ENCODE results near the gene ST6GALNAC4. TPM values are rescaled to one million over a fixed set of nuclear protein-coding genes. Genes with fewer than 3 reads are reported as not detected.

Gene ST6GALNAC4
- total RNA-seq, 1 donor from 2014 or later, result 5.5 TPM

DNA sequence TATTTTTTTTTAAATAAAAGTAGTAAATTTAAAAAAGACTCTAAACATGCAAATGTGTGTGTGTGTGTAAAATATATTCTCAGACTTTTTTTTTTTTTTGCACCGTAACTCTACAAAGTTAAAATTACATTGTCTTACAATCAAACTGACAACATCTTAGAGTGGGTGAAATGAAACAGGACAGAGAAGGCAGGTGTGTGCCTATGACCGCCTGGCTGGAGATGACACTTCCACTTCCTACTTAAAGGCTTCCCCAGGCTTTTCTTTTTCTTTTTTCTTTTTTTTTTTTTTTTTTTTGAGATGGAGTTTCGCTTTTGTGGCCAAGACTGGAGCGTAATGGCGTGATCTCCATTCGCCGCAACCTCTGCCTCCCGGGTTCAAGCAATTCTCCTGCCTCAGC lies 36.7 kb downstream of the ST6GALNAC4 start:
- Mint-ChIP-seq H3K27me3 (ENCODE audit: insufficient read depth, low read depth) (peaks cover 10% of the 10 kb centered on the region), H3K4me3 (no peak overlapping the region), H3K36me3 (no peaks in the 10 kb centered on the region), H3K27ac (no peak overlapping the region), H3K9me3 (no peaks in the 10 kb centered on the region), H3K4me1 (peaks cover 34% of the 10 kb centered on the region)
- no peaks in the 10 kb centered on the region for H3K9me3 ChIP-seq (ENCODE audit: low read depth)
- H4K20me1 ChIP-seq (ENCODE audit: low read depth), result no peaks in the 10 kb centered on the region
- H3F3A ChIP-seq (ENCODE audit: low read depth), result peaks cover 21% of the 10 kb centered on the region
- no peak overlapping the region for H2AFZ ChIP-seq (replicated peaks)
- H3K4me2 ChIP-seq, result no peak overlapping the region
- H3K9ac ChIP-seq, result no peak overlapping the region
- TF ChIP-seq EZH2 (IDR thresholded peaks at IDR 0.05), result no peak
- no peak for TF ChIP-seq EZH2phosphoT487 (IDR thresholded peaks at IDR 0.05)
- TF ChIP-seq, protein P1, sequence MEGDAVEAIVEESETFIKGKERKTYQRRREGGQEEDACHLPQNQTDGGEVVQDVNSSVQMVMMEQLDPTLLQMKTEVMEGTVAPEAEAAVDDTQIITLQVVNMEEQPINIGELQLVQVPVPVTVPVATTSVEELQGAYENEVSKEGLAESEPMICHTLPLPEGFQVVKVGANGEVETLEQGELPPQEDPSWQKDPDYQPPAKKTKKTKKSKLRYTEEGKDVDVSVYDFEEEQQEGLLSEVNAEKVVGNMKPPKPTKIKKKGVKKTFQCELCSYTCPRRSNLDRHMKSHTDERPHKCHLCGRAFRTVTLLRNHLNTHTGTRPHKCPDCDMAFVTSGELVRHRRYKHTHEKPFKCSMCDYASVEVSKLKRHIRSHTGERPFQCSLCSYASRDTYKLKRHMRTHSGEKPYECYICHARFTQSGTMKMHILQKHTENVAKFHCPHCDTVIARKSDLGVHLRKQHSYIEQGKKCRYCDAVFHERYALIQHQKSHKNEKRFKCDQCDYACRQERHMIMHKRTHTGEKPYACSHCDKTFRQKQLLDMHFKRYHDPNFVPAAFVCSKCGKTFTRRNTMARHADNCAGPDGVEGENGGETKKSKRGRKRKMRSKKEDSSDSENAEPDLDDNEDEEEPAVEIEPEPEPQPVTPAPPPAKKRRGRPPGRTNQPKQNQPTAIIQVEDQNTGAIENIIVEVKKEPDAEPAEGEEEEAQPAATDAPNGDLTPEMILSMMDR (IDR thresholded peaks at IDR 0.05), result no peak
- H3K4me1 ChIP-seq, result peaks cover 19% of the 10 kb centered on the region
- no peak for DNase-seq (ENCODE audit: low spot score)
- no peak overlapping the region for H3K27ac ChIP-seq
- H3K4me3 ChIP-seq, result no peak overlapping the region
- H3K36me3 ChIP-seq, result no peaks in the 10 kb centered on the region
- H3K79me2 ChIP-seq (ENCODE audit: low read depth), result no peaks in the 10 kb centered on the region
- no peaks in the 10 kb centered on the region for H3K27me3 ChIP-seq

DNA sequence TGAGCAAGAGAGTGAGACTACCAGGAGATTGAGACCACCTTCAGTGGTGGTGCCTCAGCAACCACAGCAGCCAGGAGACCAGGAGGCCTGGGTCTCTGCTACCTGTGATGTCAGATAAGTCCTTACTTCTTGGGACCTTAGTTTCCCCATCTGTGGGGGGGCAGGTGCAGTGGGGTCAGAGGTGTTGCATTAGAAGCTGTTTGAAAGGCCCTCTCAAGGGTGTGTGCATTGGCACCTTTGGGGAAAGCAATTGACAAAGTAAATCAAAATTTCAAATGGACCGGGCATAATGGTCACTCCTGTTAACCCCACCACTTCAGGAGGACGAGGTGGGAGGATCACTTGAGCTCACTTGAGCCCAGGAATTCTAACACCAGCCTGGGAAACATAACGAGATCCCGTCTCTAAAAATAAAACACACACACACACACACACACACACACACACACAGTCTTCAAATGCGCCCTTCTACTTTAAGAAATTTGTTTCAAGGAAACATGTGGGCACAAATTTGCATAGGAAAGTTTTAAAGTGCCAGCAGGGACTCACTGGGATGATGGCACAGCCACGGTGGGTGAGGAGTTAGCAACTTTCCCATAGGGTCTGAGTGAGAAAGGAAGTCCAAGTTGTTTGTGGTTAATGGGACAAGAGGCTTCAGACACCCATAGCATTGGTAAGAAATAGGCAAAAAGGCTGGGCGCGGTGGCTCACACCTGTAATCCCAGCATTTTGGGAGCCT lies 38.0 kb downstream of the ST6GALNAC4 start:
- H3K4me2 ChIP-seq, result peak overlapping the region; percentile 79

DNA sequence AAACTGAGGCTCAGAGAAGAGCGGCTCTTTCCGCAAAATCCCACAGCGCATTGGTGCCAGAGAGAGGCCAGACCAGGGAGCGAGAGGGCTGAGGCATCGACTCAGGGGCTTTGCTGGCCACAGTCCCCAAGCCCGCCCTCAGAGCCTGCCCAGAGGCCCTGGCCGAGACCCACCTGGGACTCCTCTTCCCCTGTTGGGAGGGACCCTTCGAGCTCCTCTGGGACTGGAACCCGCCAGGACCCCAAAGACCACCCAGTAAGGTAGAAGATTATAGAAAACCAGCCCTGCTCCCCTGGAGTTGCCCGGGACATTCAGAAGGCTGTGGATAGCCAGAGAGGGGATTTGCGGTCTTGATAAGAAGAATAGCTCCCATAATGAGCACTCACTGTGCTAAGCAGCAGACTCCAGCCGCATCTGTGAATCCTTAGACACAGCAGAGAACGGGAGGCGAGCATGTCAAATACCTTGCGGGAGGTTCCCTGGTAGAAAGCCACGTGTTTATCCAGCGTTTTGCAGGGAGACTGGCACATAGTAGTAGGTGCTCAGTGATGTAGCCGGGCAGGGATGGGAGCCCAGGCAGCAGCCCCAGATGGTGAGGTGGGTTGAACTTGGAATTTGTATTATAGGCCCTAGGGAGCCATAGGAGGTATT lies 38.7 kb downstream of the ST6GALNAC4 start:
- no peak overlapping the region for H3K27ac ChIP-seq
- no peak overlapping the region for H3K9ac ChIP-seq
- Mint-ChIP-seq H3K4me3 (peak overlapping the region; percentile 79), H3K27ac (peak overlapping the region; percentile 18), H3K9me3 (no peaks in the 10 kb centered on the region), H3K27me3 (ENCODE audit: insufficient read depth, low read depth) (peaks cover 10% of the 10 kb centered on the region), H3K4me1 (peaks cover 40% of the 10 kb centered on the region), H3K36me3 (no peaks in the 10 kb centered on the region)
- H3K4me1 ChIP-seq, result peaks cover 19% of the 10 kb centered on the region
- TF ChIP-seq, protein P1 (IDR thresholded peaks at IDR 0.05), result no peak
- TF ChIP-seq EZH2 (IDR thresholded peaks at IDR 0.05), result no peak
- no peak for TF ChIP-seq EZH2phosphoT487 (IDR thresholded peaks at IDR 0.05)
- H3K9me3 ChIP-seq (ENCODE audit: low read depth), result no peaks in the 10 kb centered on the region
- H3K79me2 ChIP-seq (ENCODE audit: low read depth), result no peaks in the 10 kb centered on the region
- peak overlapping the region; percentile 86 for H2AFZ ChIP-seq (replicated peaks)
- no peaks in the 10 kb centered on the region for H3K27me3 ChIP-seq
- H3F3A ChIP-seq (ENCODE audit: low read depth), result peaks cover 21% of the 10 kb centered on the region
- peak; percentile 84 for DNase-seq (ENCODE audit: low spot score)
- peak overlapping the region; percentile 41 for H3K4me3 ChIP-seq
- H3K36me3 ChIP-seq, result no peaks in the 10 kb centered on the region
- H3K4me2 ChIP-seq, result peak overlapping the region; percentile 79
- H4K20me1 ChIP-seq (ENCODE audit: low read depth), result no peaks in the 10 kb centered on the region

More for the DNA sequence above, 38.0 kb downstream of the ST6GALNAC4 start:
- Histone ChIP-seq H2AFZ (replicated peaks) (no peak overlapping the region), H4K20me1 (ENCODE audit: low read depth) (no peaks in the 10 kb centered on the region), H3F3A (ENCODE audit: low read depth) (peaks cover 21% of the 10 kb centered on the region), H3K9me3 (ENCODE audit: low read depth) (no peaks in the 10 kb centered on the region), H3K27ac (no peak overlapping the region), H3K27me3 (no peaks in the 10 kb centered on the region), H3K79me2 (ENCODE audit: low read depth) (no peaks in the 10 kb centered on the region), H3K9ac (no peak overlapping the region), H3K4me1 (peaks cover 19% of the 10 kb centered on the region), H3K4me3 (no peak overlapping the region), H3K36me3 (no peaks in the 10 kb centered on the region)
- TF ChIP-seq, protein P1 (IDR thresholded peaks at IDR 0.05), result no peak
- TF ChIP-seq EZH2phosphoT487 (IDR thresholded peaks at IDR 0.05) (no peak), EZH2 (IDR thresholded peaks at IDR 0.05) (no peak)
- Mint-ChIP-seq H3K4me3 (peak overlapping the region; percentile 79), H3K4me1 (peaks cover 37% of the 10 kb centered on the region), H3K36me3 (no peaks in the 10 kb centered on the region), H3K27me3 (ENCODE audit: insufficient read depth, low read depth) (peaks cover 10% of the 10 kb centered on the region), H3K9me3 (no peaks in the 10 kb centered on the region), H3K27ac (peak overlapping the region; percentile 18)
- DNase-seq (ENCODE audit: low spot score), result no peak
